Tibial nerve (tissue), 3 donors: Measurements from ENCODE around the gene CYP4V2.

ENCODE experiments used
- POLR2A ChIP-seq, 2 donors: fragments of 450-650 bp; IDR thresholded peaks; one replicate each; pipeline ENCODE4 v1.6.1; 2017; ENCODE audit warnings: antibody characterized with exemption in 2 of 2, mild to moderate bottlenecking in 2 of 2, moderate library complexity in 2 of 2
- TF ChIP-seq, protein P1 (sequence below), 5 experiments: fragments of 200-600 bp in 3 of 5; fragments of 450-650 bp in 2 of 5; sonication (generic) in 3 of 5; IDR thresholded peaks; one replicate each; pipeline ENCODE4 v1.5.1; 2016 to 2019; ENCODE audit warnings: antibody characterized with exemption in 5 of 5, mild to moderate bottlenecking in 3 of 5, moderate library complexity in 2 of 5

DNA sequence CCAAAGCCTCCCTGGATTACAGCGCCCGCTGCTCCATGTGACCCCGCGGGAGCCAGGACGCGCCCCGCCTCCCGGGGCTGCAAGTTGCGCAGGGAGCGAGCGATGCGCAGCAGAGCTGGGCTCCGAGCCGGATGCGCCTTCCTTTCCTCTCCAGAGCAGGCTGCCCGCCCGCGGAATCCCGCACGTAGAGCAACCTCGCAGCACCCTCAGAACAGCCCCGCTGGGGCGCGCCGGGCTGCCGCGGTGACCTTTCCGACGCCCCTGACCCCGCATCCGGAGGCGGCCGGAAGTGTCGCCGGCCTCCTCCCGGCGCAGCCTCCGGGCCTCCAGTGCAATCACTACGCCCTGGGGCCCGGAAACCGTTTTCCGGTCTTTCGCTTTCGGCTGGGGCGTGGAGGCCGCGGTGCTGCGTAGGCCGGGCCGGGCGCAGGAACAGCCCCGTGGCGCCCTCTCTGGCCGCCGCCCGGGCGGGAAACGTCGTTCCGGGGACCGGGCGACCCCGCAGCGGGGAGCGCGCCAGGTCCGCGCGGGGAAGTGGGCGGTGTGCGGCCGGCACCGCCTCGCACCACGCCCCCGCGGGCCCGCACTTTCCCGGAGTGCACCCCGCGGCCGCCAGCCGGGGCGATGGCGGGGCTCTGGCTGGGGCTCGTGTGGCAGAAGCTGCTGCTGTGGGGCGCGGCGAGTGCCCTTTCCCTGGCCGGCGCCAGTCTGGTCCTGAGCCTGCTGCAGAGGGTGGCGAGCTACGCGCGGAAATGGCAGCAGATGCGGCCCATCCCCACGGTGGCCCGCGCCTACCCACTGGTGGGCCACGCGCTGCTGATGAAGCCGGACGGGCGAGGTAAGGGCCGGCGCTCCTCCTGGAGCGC, at the start of gene CYP4V2:
- TF ChIP-seq, protein P1, sequence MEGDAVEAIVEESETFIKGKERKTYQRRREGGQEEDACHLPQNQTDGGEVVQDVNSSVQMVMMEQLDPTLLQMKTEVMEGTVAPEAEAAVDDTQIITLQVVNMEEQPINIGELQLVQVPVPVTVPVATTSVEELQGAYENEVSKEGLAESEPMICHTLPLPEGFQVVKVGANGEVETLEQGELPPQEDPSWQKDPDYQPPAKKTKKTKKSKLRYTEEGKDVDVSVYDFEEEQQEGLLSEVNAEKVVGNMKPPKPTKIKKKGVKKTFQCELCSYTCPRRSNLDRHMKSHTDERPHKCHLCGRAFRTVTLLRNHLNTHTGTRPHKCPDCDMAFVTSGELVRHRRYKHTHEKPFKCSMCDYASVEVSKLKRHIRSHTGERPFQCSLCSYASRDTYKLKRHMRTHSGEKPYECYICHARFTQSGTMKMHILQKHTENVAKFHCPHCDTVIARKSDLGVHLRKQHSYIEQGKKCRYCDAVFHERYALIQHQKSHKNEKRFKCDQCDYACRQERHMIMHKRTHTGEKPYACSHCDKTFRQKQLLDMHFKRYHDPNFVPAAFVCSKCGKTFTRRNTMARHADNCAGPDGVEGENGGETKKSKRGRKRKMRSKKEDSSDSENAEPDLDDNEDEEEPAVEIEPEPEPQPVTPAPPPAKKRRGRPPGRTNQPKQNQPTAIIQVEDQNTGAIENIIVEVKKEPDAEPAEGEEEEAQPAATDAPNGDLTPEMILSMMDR (IDR thresholded peaks at IDR 0.05): peak; percentile 26 to 57 (median 39)
- peak; percentile 52 to 64 for TF ChIP-seq POLR2A (IDR thresholded peaks at IDR 0.05)
